Measurements from ENCODE around the gene VPS13D. TPM values are rescaled to one million over a fixed set of nuclear protein-coding genes. Genes with fewer than 3 reads are reported as not detected.

VPS13D gene
- total and polyA plus RNA-seq, 2 of the 4 experiments (the other 2 are of a cell fraction), result 9.0 to 16.3 TPM

DNA sequence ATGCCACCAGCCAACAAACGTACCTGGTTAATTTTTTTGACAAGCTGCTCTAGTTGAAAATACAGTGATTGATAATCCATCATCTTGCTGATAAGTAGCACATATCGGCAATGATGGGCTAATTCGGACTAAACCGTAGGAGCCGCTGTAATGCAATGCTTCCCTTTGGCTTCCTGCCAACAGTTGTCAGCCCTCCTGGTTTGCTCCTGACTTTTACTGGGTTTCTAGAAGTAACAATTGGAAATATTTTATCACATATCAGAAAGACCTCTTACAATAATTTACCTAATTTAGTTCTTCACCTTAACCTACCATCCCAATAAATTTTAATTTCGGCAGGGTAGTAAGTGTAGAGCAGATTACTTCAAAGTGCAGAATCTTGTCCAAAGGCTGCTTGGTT, 239.7 kb downstream of the VPS13D start:
- 0 out of 4 replicates have a peak, but pooled peaks cover 0 to 2% of the 10 kb centered on the region in 2 experiments for H3K79me1 ChIP-seq (ENCODE audit: low read depth in 1 of 2, low read length in 2 of 2)
- peaks cover 8% of the 10 kb centered on the region for H3K4me1 ChIP-seq (ENCODE audit: control insufficient read depth, insufficient read depth, low read length)
- ChIA-PET POLR2A (ENCODE audit: unreplicated experiment) (no interaction called here), CTCF (no interaction called here)
- no peak overlapping the region for H4K8ac ChIP-seq (ENCODE audit: low read depth in 2 of 2, low read length in 2 of 2)
- intact Hi-C loops (cut with micrococcal nuclease), result no loop called here
- no TSS peak for BruUV-seq (replicated peaks)
- no peaks in the 10 kb centered on the region for H3K36me3 ChIP-seq (ENCODE audit: control insufficient read depth, insufficient read depth, low read length)
- in situ Hi-C loops (cut with MboI; ENCODE audit: low sequenced_read_pairs), result no loop called here
- no peaks in the 10 kb centered on the region for H4K20me1 ChIP-seq (ENCODE audit: insufficient read depth, low read length)
- no peak overlapping the region for H3K4me2 ChIP-seq (ENCODE audit: low read depth, low read length)
- DNase-seq (no peak), ATAC-seq (ENCODE audit: low read depth) (no peak)
- H2AK5ac ChIP-seq (ENCODE audit: low read depth, low read length), result no peak overlapping the region
- no peak overlapping the region for H2BK120ac ChIP-seq (ENCODE audit: low read depth, low read length)
- no peak overlapping the region for H3K56ac ChIP-seq (ENCODE audit: extremely low read depth, insufficient read depth, low read length)
- no peak overlapping the region for H2AFZ ChIP-seq (replicated peaks; ENCODE audit: low read length, poor library complexity)
- H3K9me1 ChIP-seq (ENCODE audit: insufficient read depth, low read length), result peaks cover 5% of the 10 kb centered on the region; the same call in 1 of the 2 replicates
- no peak overlapping the region for H3K27ac ChIP-seq (ENCODE audit: insufficient read depth, low read length)
- TF ChIP-seq, protein P1, sequence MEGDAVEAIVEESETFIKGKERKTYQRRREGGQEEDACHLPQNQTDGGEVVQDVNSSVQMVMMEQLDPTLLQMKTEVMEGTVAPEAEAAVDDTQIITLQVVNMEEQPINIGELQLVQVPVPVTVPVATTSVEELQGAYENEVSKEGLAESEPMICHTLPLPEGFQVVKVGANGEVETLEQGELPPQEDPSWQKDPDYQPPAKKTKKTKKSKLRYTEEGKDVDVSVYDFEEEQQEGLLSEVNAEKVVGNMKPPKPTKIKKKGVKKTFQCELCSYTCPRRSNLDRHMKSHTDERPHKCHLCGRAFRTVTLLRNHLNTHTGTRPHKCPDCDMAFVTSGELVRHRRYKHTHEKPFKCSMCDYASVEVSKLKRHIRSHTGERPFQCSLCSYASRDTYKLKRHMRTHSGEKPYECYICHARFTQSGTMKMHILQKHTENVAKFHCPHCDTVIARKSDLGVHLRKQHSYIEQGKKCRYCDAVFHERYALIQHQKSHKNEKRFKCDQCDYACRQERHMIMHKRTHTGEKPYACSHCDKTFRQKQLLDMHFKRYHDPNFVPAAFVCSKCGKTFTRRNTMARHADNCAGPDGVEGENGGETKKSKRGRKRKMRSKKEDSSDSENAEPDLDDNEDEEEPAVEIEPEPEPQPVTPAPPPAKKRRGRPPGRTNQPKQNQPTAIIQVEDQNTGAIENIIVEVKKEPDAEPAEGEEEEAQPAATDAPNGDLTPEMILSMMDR (conservative IDR thresholded peaks at IDR 0.05; ENCODE audit: low read depth, low read length), result no peak
- TF ChIP-seq MAZ (IDR thresholded peaks at IDR 0.05; ENCODE audit: borderline replicate concordance, low read depth, low read length), result no peak
- no peak for TF ChIP-seq FOS (IDR thresholded peaks at IDR 0.05; ENCODE audit: low read depth, low read length)
- TF ChIP-seq BHLHE40 (IDR thresholded peaks at IDR 0.05; ENCODE audit: low read depth, low read length), result no peak
- TF ChIP-seq RAD21 (IDR thresholded peaks at IDR 0.05; ENCODE audit: low read length), result no peak
- TF ChIP-seq NFE2L2 (IDR thresholded peaks at IDR 0.05; ENCODE audit: low read depth, low read length), result no peak
- TF ChIP-seq RFX5 (IDR thresholded peaks at IDR 0.05; ENCODE audit: low read depth, low read length), result no peak
- TF ChIP-seq SMC3 (IDR thresholded peaks at IDR 0.05; ENCODE audit: low read depth, low read length), result no peak
- no peak for TF ChIP-seq CEBPB (IDR thresholded peaks at IDR 0.05; ENCODE audit: low read depth, low read length)
- TF ChIP-seq MXI1 (IDR thresholded peaks at IDR 0.05; ENCODE audit: borderline replicate concordance, low read depth, low read length), result no peak
- TF ChIP-seq CHD1 (IDR thresholded peaks at IDR 0.05; ENCODE audit: low read depth, low read length), result no peak
- TF ChIP-seq MAFK (IDR thresholded peaks at IDR 0.05; ENCODE audit: low read depth, low read length), result no peak
- no peak for TF ChIP-seq RCOR1 (IDR thresholded peaks at IDR 0.05; ENCODE audit: insufficient replicate concordance, low read length)
- TF ChIP-seq, protein P2, sequence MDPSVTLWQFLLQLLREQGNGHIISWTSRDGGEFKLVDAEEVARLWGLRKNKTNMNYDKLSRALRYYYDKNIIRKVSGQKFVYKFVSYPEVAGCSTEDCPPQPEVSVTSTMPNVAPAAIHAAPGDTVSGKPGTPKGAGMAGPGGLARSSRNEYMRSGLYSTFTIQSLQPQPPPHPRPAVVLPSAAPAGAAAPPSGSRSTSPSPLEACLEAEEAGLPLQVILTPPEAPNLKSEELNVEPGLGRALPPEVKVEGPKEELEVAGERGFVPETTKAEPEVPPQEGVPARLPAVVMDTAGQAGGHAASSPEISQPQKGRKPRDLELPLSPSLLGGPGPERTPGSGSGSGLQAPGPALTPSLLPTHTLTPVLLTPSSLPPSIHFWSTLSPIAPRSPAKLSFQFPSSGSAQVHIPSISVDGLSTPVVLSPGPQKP (IDR thresholded peaks at IDR 0.05; ENCODE audit: borderline replicate concordance, low read depth, low read length), result no peak
- TF ChIP-seq POLR2A (IDR thresholded peaks at IDR 0.05; ENCODE audit: low read depth, low read length), result no peak
- TF ChIP-seq, protein P3, sequence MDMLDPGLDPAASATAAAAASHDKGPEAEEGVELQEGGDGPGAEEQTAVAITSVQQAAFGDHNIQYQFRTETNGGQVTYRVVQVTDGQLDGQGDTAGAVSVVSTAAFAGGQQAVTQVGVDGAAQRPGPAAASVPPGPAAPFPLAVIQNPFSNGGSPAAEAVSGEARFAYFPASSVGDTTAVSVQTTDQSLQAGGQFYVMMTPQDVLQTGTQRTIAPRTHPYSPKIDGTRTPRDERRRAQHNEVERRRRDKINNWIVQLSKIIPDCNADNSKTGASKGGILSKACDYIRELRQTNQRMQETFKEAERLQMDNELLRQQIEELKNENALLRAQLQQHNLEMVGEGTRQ (IDR thresholded peaks at IDR 0.05; ENCODE audit: low read depth, low read length), result no peak
- H4K5ac ChIP-seq (ENCODE audit: low read depth, low read length), result no peak overlapping the region
- dilution Hi-C loops (cut with HindIII; ENCODE audit: low sequenced_read_pairs, unreplicated experiment), result no loop called here
- no peak overlapping the region for H2AK9ac ChIP-seq (replicated peaks; ENCODE audit: low read depth, low read length, poor library complexity)
- H3K23ac ChIP-seq (ENCODE audit: low read depth, low read length), result no peak overlapping the region; the same call in 1 of the 2 replicates
- no peak overlapping the region for H3K4ac ChIP-seq (ENCODE audit: low read depth, low read length)
- no peaks in the 10 kb centered on the region for H3K27me3 ChIP-seq (ENCODE audit: control insufficient read depth, insufficient read depth, low read length)
- no peak overlapping the region for H4K91ac ChIP-seq (ENCODE audit: insufficient read depth, low read depth, low read length)
- no peak overlapping the region for H2BK5ac ChIP-seq (ENCODE audit: low read depth, low read length, poor library complexity, severe bottlenecking)
- H3K9ac ChIP-seq (ENCODE audit: low read depth, low read length), result no peak overlapping the region
- H3K9me3 ChIP-seq (ENCODE audit: control insufficient read depth, insufficient read depth, low read length), result no peaks in the 10 kb centered on the region
- WGBS, 2 experiments (ENCODE audit: extremely low coverage in 2 of 2, insufficient read length in 1 of 2), result no CpG with 5 or more reads among the region's 6 CpGs
- peak overlapping the region; percentile 17; the same call in 1 of the 3 replicates for H2BK15ac ChIP-seq (ENCODE audit: low read depth, low read length)
- H3K18ac ChIP-seq (ENCODE audit: low read depth, low read length), result no peak overlapping the region
- no peak overlapping the region for H3K4me3 ChIP-seq (ENCODE audit: insufficient read depth, low read depth, low read length)
- no peak overlapping the region for H3K14ac ChIP-seq (replicated peaks; ENCODE audit: low read depth, low read length)
- no peak overlapping the region; the same call in 1 of the 2 replicates for H2BK20ac ChIP-seq (ENCODE audit: low read depth, low read length)
